Measurements from ENCODE around the gene TRAF5. TPM values are rescaled to one million over a fixed set of nuclear protein-coding genes. Genes with fewer than 3 reads are reported as not detected.

Gene TRAF5, protein sequence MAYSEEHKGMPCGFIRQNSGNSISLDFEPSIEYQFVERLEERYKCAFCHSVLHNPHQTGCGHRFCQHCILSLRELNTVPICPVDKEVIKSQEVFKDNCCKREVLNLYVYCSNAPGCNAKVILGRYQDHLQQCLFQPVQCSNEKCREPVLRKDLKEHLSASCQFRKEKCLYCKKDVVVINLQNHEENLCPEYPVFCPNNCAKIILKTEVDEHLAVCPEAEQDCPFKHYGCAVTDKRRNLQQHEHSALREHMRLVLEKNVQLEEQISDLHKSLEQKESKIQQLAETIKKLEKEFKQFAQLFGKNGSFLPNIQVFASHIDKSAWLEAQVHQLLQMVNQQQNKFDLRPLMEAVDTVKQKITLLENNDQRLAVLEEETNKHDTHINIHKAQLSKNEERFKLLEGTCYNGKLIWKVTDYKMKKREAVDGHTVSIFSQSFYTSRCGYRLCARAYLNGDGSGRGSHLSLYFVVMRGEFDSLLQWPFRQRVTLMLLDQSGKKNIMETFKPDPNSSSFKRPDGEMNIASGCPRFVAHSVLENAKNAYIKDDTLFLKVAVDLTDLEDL
- 1 to 10 TPM in 5 of 6 experiments, under 1 TPM in 1; 0.59 to 3.6 (median 1.6) TPM for total RNA-seq
- long read RNA-seq = 0 reads

DNA sequence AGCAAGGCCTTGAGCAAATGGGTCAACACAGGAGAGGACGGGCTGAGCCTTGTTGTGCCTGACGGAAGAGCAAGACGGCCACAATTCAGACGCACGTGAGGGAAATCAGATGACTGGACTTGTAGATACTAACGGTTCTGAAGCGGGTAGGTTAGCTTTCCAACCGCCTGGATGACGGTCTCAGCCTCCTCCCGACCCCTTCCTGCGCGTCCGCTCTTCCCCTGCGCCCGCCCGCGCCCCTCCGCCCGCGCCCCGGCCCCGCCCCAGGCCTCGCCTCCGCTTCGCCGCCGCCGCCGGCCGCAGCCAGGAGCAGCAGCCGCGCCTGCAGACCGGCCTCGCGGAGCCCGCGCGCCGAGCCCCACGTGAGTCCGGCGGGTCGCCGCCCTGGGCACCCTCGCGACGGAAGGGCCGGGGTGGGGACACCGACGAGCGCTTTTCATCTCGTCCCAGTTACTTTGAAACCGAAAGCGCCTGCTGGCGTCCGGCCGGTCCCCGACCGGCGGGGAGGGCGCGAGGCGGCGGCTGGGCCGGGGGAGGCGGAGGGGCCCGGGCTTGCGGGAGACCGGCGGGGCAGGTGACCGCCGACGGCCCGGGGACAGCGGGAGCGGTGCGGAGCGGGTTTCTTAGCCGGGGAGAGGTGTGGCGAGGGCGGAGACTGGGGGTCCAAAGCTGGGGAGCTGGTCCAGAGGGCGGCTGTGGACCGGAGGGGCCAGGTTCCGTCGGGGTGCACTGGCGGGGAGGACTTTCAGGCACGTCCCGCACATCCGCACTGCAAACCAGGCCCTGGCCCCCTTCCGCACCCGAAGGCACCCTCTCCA lies at the start of gene TRAF5:
Gene TRAF5 (plus strand): TSS at position 306 of the 818 bp plus-strand sequence. CDS start 26,407 bp downstream, outside the sequence.
- peak within 1 kb of the TSS; percentile 44 to 71 (median 51) for H3K27ac ChIP-seq
- intact Hi-C loops (cut with DNase I) = loop anchor here in 1 of 2 donors (10.0 kb wide), 1 partner anchor 328 kb away; no protein-coding TSS in a partner anchor
- H3K9me3 ChIP-seq = no peaks in the 10 kb centered on the region

DNA sequence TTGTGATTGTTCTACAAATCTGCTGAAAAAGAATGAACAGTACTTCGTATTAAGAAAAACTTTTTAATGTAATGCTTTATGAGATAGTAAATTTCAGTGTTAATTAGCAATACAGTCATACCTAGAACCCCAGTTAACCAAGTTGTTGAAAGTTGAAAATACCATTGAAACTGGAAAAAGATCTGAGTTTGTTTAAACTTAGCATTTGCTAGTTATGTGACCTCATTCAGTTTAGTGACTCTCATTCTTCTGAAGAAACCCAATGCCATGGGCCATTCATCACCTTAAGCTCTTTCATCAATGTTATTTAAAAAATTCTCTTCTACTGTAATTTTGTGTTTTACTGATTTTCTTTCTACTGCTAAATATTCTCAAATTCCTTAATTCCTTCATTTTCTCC lies 47.3 kb upstream of the TRAF5 start:
- H3K27me3 ChIP-seq = no peaks in the 10 kb centered on the region
- H3K27ac ChIP-seq = no peak overlapping the region
- intact Hi-C loops (cut with DNase I) = no loop called here
- H3K36me3 ChIP-seq = peaks cover 0 to 76% (median 18%) of the 10 kb centered on the region in 4 donors
- 40% methylated on average over 1 of the region's 1 CpG for WGBS (ENCODE audit: insufficient coverage, low coverage, low lambda C conversion rate, missing lambda C conversion rate)
- ATAC-seq (no peak), DNase-seq (no peak)
- no peaks in the 10 kb centered on the region for H3K4me1 ChIP-seq
- TF ChIP-seq, protein P1, sequence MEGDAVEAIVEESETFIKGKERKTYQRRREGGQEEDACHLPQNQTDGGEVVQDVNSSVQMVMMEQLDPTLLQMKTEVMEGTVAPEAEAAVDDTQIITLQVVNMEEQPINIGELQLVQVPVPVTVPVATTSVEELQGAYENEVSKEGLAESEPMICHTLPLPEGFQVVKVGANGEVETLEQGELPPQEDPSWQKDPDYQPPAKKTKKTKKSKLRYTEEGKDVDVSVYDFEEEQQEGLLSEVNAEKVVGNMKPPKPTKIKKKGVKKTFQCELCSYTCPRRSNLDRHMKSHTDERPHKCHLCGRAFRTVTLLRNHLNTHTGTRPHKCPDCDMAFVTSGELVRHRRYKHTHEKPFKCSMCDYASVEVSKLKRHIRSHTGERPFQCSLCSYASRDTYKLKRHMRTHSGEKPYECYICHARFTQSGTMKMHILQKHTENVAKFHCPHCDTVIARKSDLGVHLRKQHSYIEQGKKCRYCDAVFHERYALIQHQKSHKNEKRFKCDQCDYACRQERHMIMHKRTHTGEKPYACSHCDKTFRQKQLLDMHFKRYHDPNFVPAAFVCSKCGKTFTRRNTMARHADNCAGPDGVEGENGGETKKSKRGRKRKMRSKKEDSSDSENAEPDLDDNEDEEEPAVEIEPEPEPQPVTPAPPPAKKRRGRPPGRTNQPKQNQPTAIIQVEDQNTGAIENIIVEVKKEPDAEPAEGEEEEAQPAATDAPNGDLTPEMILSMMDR (IDR thresholded peaks at IDR 0.05) = no peak
- no peak for TF ChIP-seq POLR2A (IDR thresholded peaks at IDR 0.05)
- H3K4me3 ChIP-seq = no peak overlapping the region
- no peaks in the 10 kb centered on the region for H3K9me3 ChIP-seq

More for the DNA sequence above, at the start of gene TRAF5:
- DNase-seq (peak; percentile 58 to 66 (median 58)), ATAC-seq (peak; percentile 63 to 75 (median 70))
- H3K4me3 ChIP-seq = peak within 1 kb of the TSS; percentile 54 to 64 (median 62)
- H3K27me3 ChIP-seq = no peaks in the 10 kb centered on the region
- no peaks in the 10 kb centered on the region for H3K36me3 ChIP-seq
- H3K4me1 ChIP-seq = no peaks in the 10 kb centered on the region
- TF ChIP-seq POLR2A (IDR thresholded peaks at IDR 0.05) = no peak
- TF ChIP-seq, protein P1 (IDR thresholded peaks at IDR 0.05) = no peak
- 1% methylated on average over 35 of the region's 91 CpGs for WGBS (ENCODE audit: insufficient coverage, low coverage, low lambda C conversion rate, missing lambda C conversion rate)

DNA sequence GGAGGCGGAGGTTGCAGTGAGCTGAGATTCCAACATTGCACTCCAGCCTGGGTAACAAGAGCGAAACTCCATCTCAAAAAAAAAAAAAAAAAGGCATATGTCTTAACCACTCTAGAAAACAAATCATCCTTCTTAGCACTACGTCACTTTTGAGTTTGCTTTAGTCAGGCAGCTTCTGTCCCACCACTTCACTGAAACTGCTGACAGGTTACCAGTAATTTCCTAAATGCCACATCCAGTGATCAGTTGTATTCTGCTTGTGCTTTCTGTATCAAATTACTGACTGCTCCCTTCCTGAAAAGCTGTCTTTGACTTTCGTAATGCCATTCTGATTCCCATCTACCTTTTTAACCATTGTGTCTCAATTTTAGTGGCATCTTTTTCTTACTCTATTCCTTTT lies 45.7 kb upstream of the TRAF5 start:
- WGBS (ENCODE audit: insufficient coverage, low coverage, low lambda C conversion rate, missing lambda C conversion rate) = 89% methylated on average over 2 of the region's 4 CpGs
- ATAC-seq = no peak
- H3K27me3 ChIP-seq = no peaks in the 10 kb centered on the region
- H3K9me3 ChIP-seq = no peaks in the 10 kb centered on the region
- intact Hi-C loops (cut with DNase I) = no loop called here
- TF ChIP-seq POLR2A (IDR thresholded peaks at IDR 0.05) = no peak
- TF ChIP-seq, protein P1 (IDR thresholded peaks at IDR 0.05) = no peak
- H3K4me3 ChIP-seq = no peak overlapping the region
- no peak for DNase-seq
- peaks cover 0 to 71% (median 19%) of the 10 kb centered on the region in 4 donors for H3K36me3 ChIP-seq
- no peak overlapping the region for H3K27ac ChIP-seq
- H3K4me1 ChIP-seq = no peaks in the 10 kb centered on the region

DNA sequence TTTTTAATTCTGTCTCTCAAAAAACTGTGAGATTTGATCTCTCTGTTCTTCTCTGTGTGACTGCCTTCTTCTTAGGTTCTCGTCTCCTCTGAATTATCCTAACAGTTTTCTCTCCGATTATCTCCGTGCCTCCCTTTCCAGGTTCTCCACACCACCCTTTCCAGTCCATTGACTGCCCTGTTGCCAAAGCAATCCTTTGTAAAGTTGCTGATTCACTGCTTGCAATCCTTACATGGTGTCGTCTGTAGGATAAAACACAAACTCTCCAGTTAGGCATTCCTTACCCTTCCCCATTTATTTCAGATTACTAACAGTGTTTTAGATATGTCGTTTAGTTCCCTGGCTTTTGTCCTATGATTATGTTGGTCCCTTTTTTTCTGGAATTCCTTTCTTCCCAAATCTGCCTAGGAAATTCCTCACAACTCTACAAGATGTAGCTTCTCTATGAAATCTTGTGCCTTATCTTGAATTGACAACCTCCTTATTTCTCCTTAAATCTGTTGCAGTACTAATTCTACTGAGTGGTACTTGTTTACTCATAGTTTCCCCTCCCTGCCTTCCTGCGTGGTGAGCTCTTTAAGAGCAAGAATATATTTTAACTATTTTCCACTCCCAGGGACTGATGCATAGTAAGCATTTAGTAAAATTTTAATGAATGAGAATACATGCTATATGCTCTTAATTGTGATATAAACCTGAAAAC lies 45.2 kb upstream of the TRAF5 start:
- ATAC-seq = no peak

More for the DNA sequence above, 45.2 kb upstream of the TRAF5 start:
- peaks cover 0 to 65% (median 20%) of the 10 kb centered on the region in 4 donors for H3K36me3 ChIP-seq
- intact Hi-C loops (cut with DNase I) = no loop called here
- no peak overlapping the region for H3K27ac ChIP-seq
- TF ChIP-seq, protein P1 (IDR thresholded peaks at IDR 0.05) = no peak
- TF ChIP-seq POLR2A (IDR thresholded peaks at IDR 0.05) = no peak
- DNase-seq = no peak
- no peaks in the 10 kb centered on the region for H3K4me1 ChIP-seq
- 81% methylated on average over 6 of the region's 6 CpGs for WGBS (ENCODE audit: insufficient coverage, low coverage, low lambda C conversion rate, missing lambda C conversion rate)
- H3K9me3 ChIP-seq = no peaks in the 10 kb centered on the region
- no peaks in the 10 kb centered on the region for H3K27me3 ChIP-seq
- H3K4me3 ChIP-seq = no peak overlapping the region
